Thyroid gland (tissue), 4 donors: ENCODE data around the gene PSMG3. TPM values are rescaled to one million over a fixed set of nuclear protein-coding genes. Genes with fewer than 3 reads are reported as not detected.

ENCODE experiments used
- DNase-seq, 2 donors: peaks; one replicate each; pipeline ENCODE4 v3.0.0-alpha.2; 2019
- H3K27ac ChIP-seq, 3 donors: fragments of 200-600 bp; sonication (generic); 1 replicate in 2 of 3; 2 replicates in 1 of 3; pipeline ENCODE4 v1.5.1; 2016 to 2019; ENCODE audit warnings: mild to moderate bottlenecking in 1 of 3, moderate library complexity in 1 of 3
- H3K27me3 ChIP-seq: fragments of 200-600 bp; sonication (generic); one replicate; pipeline ENCODE4 v1.5.1; 2019
- H3K36me3 ChIP-seq, 2 donors: fragments of 200-600 bp; sonication (generic); one replicate each; pipeline ENCODE4 v1.5.1; 2016 to 2019
- H3K4me1 ChIP-seq, 2 donors: fragments of 200-600 bp; sonication (generic); one replicate each; pipeline ENCODE4 v1.5.1; 2017 to 2019
- H3K4me3 ChIP-seq, 3 donors: fragments of 200-600 bp; sonication (generic); replicated peaks in 1 of 3; 1 replicate in 2 of 3; 2 replicates in 1 of 3; pipeline ENCODE4 v1.5.1; 2016; ENCODE audit warnings: mild to moderate bottlenecking in 1 of 3
- H3K9me3 ChIP-seq: fragments of 200-600 bp; sonication (generic); one replicate; pipeline ENCODE4 v1.5.1; 2017
- CTCF ChIP-seq, 6 experiments: fragments of 200-600 bp in 3 of 6; fragments of 450-650 bp in 3 of 6; sonication (generic) in 3 of 6; IDR thresholded peaks; one replicate each; pipeline ENCODE4 v1.5.1; 2016 to 2019; ENCODE audit warnings: antibody characterized with exemption in 6 of 6, mild to moderate bottlenecking in 2 of 6, inconsistent platforms in 1 of 6, moderate library complexity in 1 of 6
- POLR2A ChIP-seq, 2 donors: fragments of 450-650 bp; IDR thresholded peaks; one replicate each; pipeline ENCODE4 v1.6.1; 2017; ENCODE audit warnings: antibody characterized with exemption in 2 of 2, mild to moderate bottlenecking in 2 of 2, moderate library complexity in 1 of 2
- WGBS, 2 donors: methylation state at CpG; one replicate each; pipeline ENCODE4 v1.1.5; 2017; 5-methylcytosine and 5-hydroxymethylcytosine counted together
- intact Hi-C: fragments of 100-400 bp; cut with DNase I; formaldehyde crosslinking; loops from one replicate; pipeline ENCODE4 v1.15.1; 2023
- total RNA-seq, 4 donors: library from RNA; depleted of rRNA; stranded (reverse); fragments of >200 nt; gene quantifications; one replicate each; pipeline ENCODE4 v1.2.3, GENCODE V29; 2016

The PSMG3 gene
- total RNA-seq, 4 donors from 2014 or later: 28.1 to 65.6 (median 50.2) TPM

GRCh38 chr7:1590476-1590875 lies 20.6 kb upstream of the PSMG3 start:
- TF ChIP-seq CTCF (IDR thresholded peaks at IDR 0.05): no peak
- no peak for TF ChIP-seq POLR2A (IDR thresholded peaks at IDR 0.05)
- Histone ChIP-seq H3K9me3 (no peaks in the 10 kb centered on the region), H3K36me3 (no peaks in the 10 kb centered on the region), H3K27me3 (peaks cover 3% of the 10 kb centered on the region), H3K4me3 (no peak overlapping the region), H3K4me1 (no peaks in the 10 kb centered on the region), H3K27ac (no peak overlapping the region)
- DNase-seq: no peak
- intact Hi-C loops: no loop called here
- WGBS, 2 donors: 72 to 74% methylated on average over 6 of the region's 6 CpGs

GRCh38 chr7:1588978-1589377 lies 19.1 kb upstream of the PSMG3 start:
- no peak overlapping the region for H3K4me3 ChIP-seq
- peaks cover 3% of the 10 kb centered on the region for H3K27me3 ChIP-seq
- intact Hi-C loops: no loop called here
- no peaks in the 10 kb centered on the region for H3K36me3 ChIP-seq
- no peaks in the 10 kb centered on the region for H3K9me3 ChIP-seq
- TF ChIP-seq CTCF (IDR thresholded peaks at IDR 0.05): no peak
- no peak for TF ChIP-seq POLR2A (IDR thresholded peaks at IDR 0.05)
- DNase-seq: no peak
- H3K27ac ChIP-seq: no peak overlapping the region
- H3K4me1 ChIP-seq: no peaks in the 10 kb centered on the region
- WGBS, 2 donors: 100% methylated on average over 1 of the region's 1 CpG

GRCh38 chr7:1587738-1588137 lies 17.9 kb upstream of the PSMG3 start:
- intact Hi-C loops: no loop called here
- Histone ChIP-seq H3K4me1 (no peaks in the 10 kb centered on the region), H3K9me3 (no peaks in the 10 kb centered on the region), H3K4me3 (no peak overlapping the region), H3K27me3 (peaks cover 3% of the 10 kb centered on the region), H3K36me3 (no peaks in the 10 kb centered on the region), H3K27ac (no peak overlapping the region)
- WGBS, 2 donors: 84 to 87% methylated on average over 12 of the region's 12 CpGs
- DNase-seq: no peak
- TF ChIP-seq POLR2A (IDR thresholded peaks at IDR 0.05): no peak
- no peak for TF ChIP-seq CTCF (IDR thresholded peaks at IDR 0.05)

GRCh38 chr7:1586827-1587705 lies 17.2 kb upstream of the PSMG3 start:
- 72 to 80% methylated on average over 25 to 37 of the region's 42 CpGs for whole genome bisulfite sequencing, 2 donors
- Histone ChIP-seq H3K27me3 (peaks cover 3% of the 10 kb centered on the region), H3K9me3 (no peaks in the 10 kb centered on the region), H3K27ac (no peak overlapping the region), H3K36me3 (no peaks in the 10 kb centered on the region), H3K4me3 (no peak overlapping the region), H3K4me1 (no peaks in the 10 kb centered on the region)
- TF ChIP-seq CTCF (IDR thresholded peaks at IDR 0.05) (no peak), POLR2A (IDR thresholded peaks at IDR 0.05) (no peak)
- intact Hi-C loops: no loop called here
- DNase-seq: no peak

GRCh38 chr7:1586126-1586826 lies 16.4 kb upstream of the PSMG3 start:
- Histone ChIP-seq H3K4me3 (no peak overlapping the region), H3K4me1 (no peaks in the 10 kb centered on the region), H3K27ac (no peak overlapping the region), H3K27me3 (no peaks in the 10 kb centered on the region), H3K36me3 (no peaks in the 10 kb centered on the region), H3K9me3 (no peaks in the 10 kb centered on the region)
- no peak for TF ChIP-seq POLR2A (IDR thresholded peaks at IDR 0.05)
- TF ChIP-seq CTCF (IDR thresholded peaks at IDR 0.05): no peak
- no peak for DNase-seq
- intact Hi-C loops: no loop called here
- 75 to 76% methylated on average over 31 to 33 of the region's 34 CpGs for WGBS, 2 donors
